SK-N-SH (cell line): Measurements from ENCODE around the gene CRIP1. TPM values are rescaled to one million over a fixed set of nuclear protein-coding genes. Genes with fewer than 3 reads are reported as not detected.
A peak's percentile ranks its signal among the peaks of the same experiment; 100 is the strongest.

Experiments
- CTCF ChIA-PET: fragments of 300-600, 350-600 bp; formaldehyde crosslinking; extraction: SDS; loops from one replicate; lab custom pipeline; 2021; lab: Yijun Ruan, JAX
- POLR2A ChIA-PET: fragments of 350-600 bp; sonication (Branson Sonifier 250); formaldehyde crosslinking; extraction: SDS; loops from one replicate; lab custom pipeline; 2020; ENCODE audit warnings: antibody characterized with exemption, inconsistent platforms; lab: Yijun Ruan, JAX
- DNase-seq: peaks from one replicate; pipeline ENCODE4 v3.0.0; 2012
- H2AFZ ChIP-seq: fragments of 200-600 bp; sonication (generic); 2 replicates; pipeline ENCODE4 v1.8.1; 2016; ENCODE audit warnings: antibody characterized with exemption, mild to moderate bottlenecking, low read depth
- H3F3A ChIP-seq: fragments of 200-600 bp; sonication (generic); replicated peaks from 2 replicates; pipeline ENCODE3; 2016; ENCODE audit warnings: antibody characterized with exemption, mild to moderate bottlenecking; ENCODE audit not compliant: insufficient read depth
- H3K27ac ChIP-seq, 2 experiments: fragments of 200-500 bp in 1 of 2; fragments of 200-600 bp in 1 of 2; sonication (Bioruptor generic) in 1 of 2; sonication (generic), shearing (Covaris generic) in 1 of 2; 2 replicates each; pipeline versions ENCODE4 v1.5.1 to v1.6.1; 2014 to 2016; ENCODE audit warnings: low read depth in 2 of 2, inconsistent platforms in 1 of 2, low read length in 1 of 2, mild to moderate bottlenecking in 1 of 2, mixed read lengths in 1 of 2
- H3K27me3 ChIP-seq: fragments of 200-600 bp; sonication (generic), shearing (Covaris generic); 2 replicates; pipeline ENCODE4 v1.6.1; 2016; ENCODE audit warnings: mixed run types; ENCODE audit not compliant: insufficient read depth
- H3K36me3 ChIP-seq, 2 experiments: fragments of 200-500 bp in 1 of 2; fragments of 200-600 bp in 1 of 2; sonication (Bioruptor generic) in 1 of 2; sonication (generic) in 1 of 2; replicated peaks in 1 of 2; 2 replicates each; pipeline versions ENCODE3 to v1.5.1; 2014 to 2016; ENCODE audit warnings: low read length in 1 of 2, mild to moderate bottlenecking in 1 of 2; ENCODE audit not compliant: insufficient read depth in 2 of 2, control insufficient read depth in 1 of 2
- H3K4me1 ChIP-seq, 2 experiments: fragments of 200-500 bp in 1 of 2; fragments of 200-600 bp in 1 of 2; sonication (Bioruptor generic) in 1 of 2; sonication (generic), shearing (Covaris generic) in 1 of 2; 2 replicates each; pipeline versions ENCODE4 v1.5.1 to v1.6.1; 2014 to 2016; ENCODE audit warnings: low read depth in 1 of 2, low read length in 1 of 2, mixed run types in 1 of 2; ENCODE audit not compliant: insufficient read depth in 2 of 2, control insufficient read depth in 1 of 2
- H3K4me2 ChIP-seq: fragments of 200-600 bp; sonication (generic), shearing (Covaris generic); 2 replicates; pipeline ENCODE4 v1.6.1; 2017; ENCODE audit warnings: mixed run types
- H3K4me3 ChIP-seq, 2 experiments: fragments of 200-500 bp in 1 of 2; fragments of 200-600 bp in 1 of 2; sonication (Bioruptor generic) in 1 of 2; sonication (generic), shearing (Covaris generic) in 1 of 2; 2 replicates each; pipeline versions ENCODE4 v1.5.1 to v1.8.1; 2014 to 2016; ENCODE audit warnings: low read depth in 2 of 2, inconsistent platforms in 1 of 2, low read length in 1 of 2, mild to moderate bottlenecking in 1 of 2, mixed read lengths in 1 of 2, moderate library complexity in 1 of 2
- H3K79me2 ChIP-seq: fragments of 200-600 bp; sonication (generic); 2 replicates; pipeline ENCODE4 v1.8.1; 2017; ENCODE audit warnings: mild to moderate bottlenecking; ENCODE audit not compliant: insufficient read depth
- H3K9ac ChIP-seq: fragments of 200-600 bp; sonication (generic); 2 replicates; pipeline ENCODE4 v1.6.1; 2017; ENCODE audit warnings: mixed run types
- H3K9me2 ChIP-seq: fragments of 200-600 bp; sonication (generic); 2 replicates; pipeline ENCODE4 v1.6.1; 2017; ENCODE audit warnings: mixed run types
- H3K9me3 ChIP-seq: fragments of 200-600 bp; sonication (generic); 2 replicates; pipeline ENCODE4 v1.6.1; 2017; ENCODE audit warnings: mixed run types, mild to moderate bottlenecking, moderate library complexity
- H4K20me1 ChIP-seq: fragments of 200-600 bp; sonication (generic); 2 replicates; pipeline ENCODE4 v1.6.1; 2017; ENCODE audit warnings: mild to moderate bottlenecking, mixed run types; ENCODE audit not compliant: insufficient read depth
- CTCF ChIP-seq: fragments of 200-600 bp; sonication (generic); IDR thresholded peaks from 2 replicates; pipeline ENCODE4 v1.6.1; 2017; ENCODE audit warnings: antibody characterized with exemption, mild to moderate bottlenecking, moderate library complexity
- FOXJ3 ChIP-seq: sonication (generic); formaldehyde crosslinking; IDR thresholded peaks from 2 replicates; pipeline ENCODE4 v1.5.1; 2020; ENCODE audit warnings: mild to moderate bottlenecking, missing genetic modification reagents
- GATA2 ChIP-seq: sonication (generic); formaldehyde crosslinking; IDR thresholded peaks from 2 replicates; pipeline ENCODE4 v1.5.0; 2020; ENCODE audit warnings: mild to moderate bottlenecking, missing genetic modification reagents
- MEF2A ChIP-seq: IDR thresholded peaks from 2 replicates; pipeline ENCODE4 v1.4.0; 2012; ENCODE audit warnings: low read depth, borderline replicate concordance
- MXI1 ChIP-seq: IDR thresholded peaks from 2 replicates; pipeline ENCODE4 v1.6.1; 2012; ENCODE audit warnings: mild to moderate bottlenecking, low read depth, low read length, improper control_type of control experiment
- NFIC ChIP-seq: IDR thresholded peaks from 2 replicates; pipeline ENCODE4 v1.4.0; 2012; ENCODE audit warnings: borderline replicate concordance
- RAD21 ChIP-seq: IDR thresholded peaks from 2 replicates; pipeline ENCODE4 v1.6.1; 2012; ENCODE audit warnings: mild to moderate bottlenecking, low read length
- RCOR1 ChIP-seq: fragments of 150-350 bp; IDR thresholded peaks from 2 replicates; pipeline ENCODE4 v1.6.1; 2017; ENCODE audit warnings: antibody characterized with exemption, low read length
- REST ChIP-seq: IDR thresholded peaks from 2 replicates; pipeline ENCODE4 v1.6.1; 2012; ENCODE audit warnings: mild to moderate bottlenecking, low read depth, low read length, moderate library complexity
- RFX5 ChIP-seq: IDR thresholded peaks from 2 replicates; pipeline ENCODE4 v1.6.1; 2012; ENCODE audit warnings: mild to moderate bottlenecking, improper control_type of control experiment, low read length
- SIN3A ChIP-seq: IDR thresholded peaks from 2 replicates; pipeline ENCODE4 v1.6.1; 2012; ENCODE audit warnings: low read depth, mild to moderate bottlenecking, low read length, moderate library complexity, borderline replicate concordance
- SMC3 ChIP-seq: IDR thresholded peaks from 2 replicates; pipeline ENCODE4 v1.6.1; 2012; ENCODE audit warnings: low read depth, low read length, improper control_type of control experiment
- TEAD4 ChIP-seq: IDR thresholded peaks from 2 replicates; pipeline ENCODE4 v1.4.0; 2012; ENCODE audit warnings: mild to moderate bottlenecking, borderline replicate concordance; ENCODE audit not compliant: insufficient read depth
- USF2 ChIP-seq: fragments of 150-350 bp; IDR thresholded peaks from 2 replicates; pipeline ENCODE4 v1.6.1; 2017; ENCODE audit warnings: antibody characterized with exemption, low read length, low read depth, borderline replicate concordance
- YY1 ChIP-seq: IDR thresholded peaks from 2 replicates; pipeline ENCODE4 v1.4.0; 2012; ENCODE audit warnings: low read depth, mild to moderate bottlenecking
- WGBS: methylation state at CpG from one replicate; pipeline ENCODE4 v1.1.6; 2017; ENCODE audit warnings: low lambda C conversion rate; 5-methylcytosine and 5-hydroxymethylcytosine counted together
- polyA plus RNA-seq, 3 experiments: library from polyadenylated mRNA; depleted of rRNA; stranded (reverse); fragments of >200 nt; gene quantifications; 2 replicates each; pipeline ENCODE4 v1.2.3, GENCODE V29; 2012
- TF ChIP-seq, protein P1 (sequence below): IDR thresholded peaks from 2 replicates; pipeline ENCODE4 v1.4.0; 2012; ENCODE audit warnings: low read depth
- TF ChIP-seq, protein P2 (sequence below): fragments of 150-350 bp; IDR thresholded peaks from 2 replicates; pipeline ENCODE4 v1.6.1; 2016; ENCODE audit warnings: mild to moderate bottlenecking, low read depth, low read length

The CRIP1 gene
- polyA plus RNA-seq, 1 of the 3 experiments (the other 2 are of a cell fraction): 0.72 TPM

GRCh38 chr14:105489542-105490266, 3.0 kb downstream of the CRIP1 start:
- H3K4me1 ChIP-seq: peaks cover 9 to 38% of the 10 kb centered on the region in 2 experiments; a peak in 3 of 4 replicates
- H3K79me2 ChIP-seq: peaks cover 13% of the 10 kb centered on the region; the same call in 1 of the 2 replicates
- H3F3A ChIP-seq: no peaks in the 10 kb centered on the region
- H3K27ac ChIP-seq: peak overlapping the region; percentile 82 to 91
- no peaks in the 10 kb centered on the region for H3K9me2 ChIP-seq
- POLR2A ChIA-PET: interaction anchor here (0.8 to 2.0 kb wide), 5 partner anchors 8 to 93 kb away, joined by 3 to 14 read pairs (median 9); no protein-coding TSS in a partner anchor
- H3K36me3 ChIP-seq: no peaks in the 10 kb centered on the region
- 11% methylated on average over 18 of the region's 44 CpGs for WGBS
- H3K4me2 ChIP-seq: peak overlapping the region; percentile 94
- H4K20me1 ChIP-seq: peaks cover 11% of the 10 kb centered on the region; the same call in 1 of the 2 replicates
- DNase-seq: peak; percentile 79
- H3K9me3 ChIP-seq: no peaks in the 10 kb centered on the region
- H3K4me3 ChIP-seq: peak overlapping the region; percentile 70 to 82
- TF ChIP-seq YY1: peak; percentile 69; the same call in 1 of the 2 replicates
- TF ChIP-seq CTCF: peak; percentile 70
- peak; percentile 65 for TF ChIP-seq RAD21
- peak; percentile 72 for TF ChIP-seq SMC3
- no peak for TF ChIP-seq RCOR1
- TF ChIP-seq SIN3A: 0 out of 2 replicates have a peak, but pooled peaks have one; percentile 25
- TF ChIP-seq GATA2 (CRISPR knock-in tag): no peak
- peak; percentile 75; the same call in 1 of the 2 replicates for TF ChIP-seq MXI1
- TF ChIP-seq NFIC: peak; percentile 41; the same call in 1 of the 2 replicates
- TF ChIP-seq, protein P1, sequence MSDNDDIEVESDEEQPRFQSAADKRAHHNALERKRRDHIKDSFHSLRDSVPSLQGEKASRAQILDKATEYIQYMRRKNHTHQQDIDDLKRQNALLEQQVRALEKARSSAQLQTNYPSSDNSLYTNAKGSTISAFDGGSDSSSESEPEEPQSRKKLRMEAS: peak; percentile 55; the same call in 1 of the 2 replicates
- TF ChIP-seq FOXJ3 (CRISPR knock-in tag): no peak
- peak overlapping the region; percentile 97 for H3K9ac ChIP-seq
- H3K27me3 ChIP-seq: no peaks in the 10 kb centered on the region
- H2AFZ ChIP-seq: no peak overlapping the region; the same call in 1 of the 2 replicates
- CTCF ChIA-PET: interaction anchor here (0.6 to 5.9 kb wide), 50 partner anchors 9 to 513 kb away, joined by 3 to 135 read pairs (median 4); partner anchors contain the start of genes BRF1, CLBA1, JAG2 and NUDT14

- peak overlapping the region; percentile 82 to 91 for H3K27ac ChIP-seq
- peaks cover 11% of the 10 kb centered on the region; the same call in 1 of the 2 replicates for H4K20me1 ChIP-seq
- ChIA-PET POLR2A (interaction anchor here (0.9 to 2.0 kb wide), 4 partner anchors 9 to 38 kb away, joined by 3 to 14 read pairs (median 10); no protein-coding TSS in a partner anchor), CTCF (interaction anchor here (0.6 to 5.9 kb wide), 48 partner anchors 9 to 513 kb away, joined by 3 to 135 read pairs (median 4); partner anchors contain the start of genes BRF1, CLBA1, JAG2 and NUDT14)
- H3F3A ChIP-seq: no peaks in the 10 kb centered on the region
- H3K9me3 ChIP-seq: no peaks in the 10 kb centered on the region
- H3K79me2 ChIP-seq: peaks cover 13% of the 10 kb centered on the region; the same call in 1 of the 2 replicates
- peak overlapping the region; percentile 70 to 82 for H3K4me3 ChIP-seq
- no peak overlapping the region; the same call in 1 of the 2 replicates for H2AFZ ChIP-seq
- H3K36me3 ChIP-seq: no peaks in the 10 kb centered on the region
- peaks cover 5 to 33% of the 10 kb centered on the region in 2 experiments; a peak in 2 of 4 replicates for H3K4me1 ChIP-seq
- WGBS: no CpG with 5 or more reads among the region's 33 CpGs
- no peak for DNase-seq
- H3K9ac ChIP-seq: peak overlapping the region; percentile 97
- no peaks in the 10 kb centered on the region for H3K27me3 ChIP-seq
- H3K4me2 ChIP-seq: peak overlapping the region; percentile 94
- H3K9me2 ChIP-seq: no peaks in the 10 kb centered on the region
- TF ChIP-seq, protein P2, sequence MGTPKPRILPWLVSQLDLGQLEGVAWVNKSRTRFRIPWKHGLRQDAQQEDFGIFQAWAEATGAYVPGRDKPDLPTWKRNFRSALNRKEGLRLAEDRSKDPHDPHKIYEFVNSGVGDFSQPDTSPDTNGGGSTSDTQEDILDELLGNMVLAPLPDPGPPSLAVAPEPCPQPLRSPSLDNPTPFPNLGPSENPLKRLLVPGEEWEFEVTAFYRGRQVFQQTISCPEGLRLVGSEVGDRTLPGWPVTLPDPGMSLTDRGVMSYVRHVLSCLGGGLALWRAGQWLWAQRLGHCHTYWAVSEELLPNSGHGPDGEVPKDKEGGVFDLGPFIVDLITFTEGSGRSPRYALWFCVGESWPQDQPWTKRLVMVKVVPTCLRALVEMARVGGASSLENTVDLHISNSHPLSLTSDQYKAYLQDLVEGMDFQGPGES: no peak
- TF ChIP-seq REST (no peak), MEF2A (no peak), RCOR1 (no peak), SIN3A (no peak), TEAD4 (no peak), RFX5 (no peak), USF2 (no peak), GATA2 (CRISPR knock-in tag) (no peak)
These were observed 3.5 kb downstream of the CRIP1 start for GRCh38 chr14:105490267-105490571.
